ENCODE measurements around the gene MYMK. TPM values are rescaled to one million over a fixed set of nuclear protein-coding genes. Genes with fewer than 3 reads are reported as not detected.

The MYMK gene
- total and polyA plus RNA-seq, 2 experiments from 2014 or later, result not detected

DNA sequence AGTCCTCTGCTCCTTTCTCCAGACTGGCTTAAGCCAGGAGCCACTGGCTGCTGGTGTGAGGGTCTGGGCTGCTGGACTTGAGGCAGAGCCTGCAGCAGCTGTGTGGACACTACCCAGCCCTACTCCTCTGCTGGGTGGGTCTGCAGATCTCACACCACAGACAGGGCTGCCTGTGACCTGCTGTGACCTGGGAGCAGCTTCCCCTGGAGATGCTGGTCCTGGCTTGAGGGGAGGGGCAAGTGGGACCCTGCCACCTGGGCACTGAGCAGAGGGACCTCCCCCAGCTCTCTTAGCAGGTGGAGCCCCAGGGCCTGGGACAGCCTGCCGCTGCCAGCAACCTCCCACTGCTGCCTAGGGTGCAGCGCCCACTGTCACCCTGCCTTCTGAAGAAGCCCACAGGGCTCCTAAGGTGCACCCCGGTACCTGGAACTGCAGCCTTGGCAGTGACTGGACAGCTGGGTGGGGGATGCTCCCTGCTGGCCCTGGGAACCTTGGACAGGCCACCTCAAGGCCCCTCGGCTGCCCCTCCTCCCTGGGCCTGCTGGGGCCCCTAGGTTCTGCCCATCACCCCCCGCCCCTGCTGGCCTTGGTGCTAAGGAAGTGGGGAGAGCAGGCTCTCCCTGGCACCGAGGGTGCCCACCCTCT is 55.9 kb downstream of the MYMK start (continued):
- TF ChIP-seq ZNF462 (CRISPR knock-in tag; IDR thresholded peaks at IDR 0.05) (no peak), EZH2phosphoT487 (IDR thresholded peaks at IDR 0.05; ENCODE audit: unreplicated experiment) (no peak), NANOG (IDR thresholded peaks at IDR 0.05; ENCODE audit: borderline replicate concordance) (no peak), STAT1 (IDR thresholded peaks at IDR 0.05; ENCODE audit: unreplicated experiment) (no peak)
- TF ChIP-seq, protein P1, sequence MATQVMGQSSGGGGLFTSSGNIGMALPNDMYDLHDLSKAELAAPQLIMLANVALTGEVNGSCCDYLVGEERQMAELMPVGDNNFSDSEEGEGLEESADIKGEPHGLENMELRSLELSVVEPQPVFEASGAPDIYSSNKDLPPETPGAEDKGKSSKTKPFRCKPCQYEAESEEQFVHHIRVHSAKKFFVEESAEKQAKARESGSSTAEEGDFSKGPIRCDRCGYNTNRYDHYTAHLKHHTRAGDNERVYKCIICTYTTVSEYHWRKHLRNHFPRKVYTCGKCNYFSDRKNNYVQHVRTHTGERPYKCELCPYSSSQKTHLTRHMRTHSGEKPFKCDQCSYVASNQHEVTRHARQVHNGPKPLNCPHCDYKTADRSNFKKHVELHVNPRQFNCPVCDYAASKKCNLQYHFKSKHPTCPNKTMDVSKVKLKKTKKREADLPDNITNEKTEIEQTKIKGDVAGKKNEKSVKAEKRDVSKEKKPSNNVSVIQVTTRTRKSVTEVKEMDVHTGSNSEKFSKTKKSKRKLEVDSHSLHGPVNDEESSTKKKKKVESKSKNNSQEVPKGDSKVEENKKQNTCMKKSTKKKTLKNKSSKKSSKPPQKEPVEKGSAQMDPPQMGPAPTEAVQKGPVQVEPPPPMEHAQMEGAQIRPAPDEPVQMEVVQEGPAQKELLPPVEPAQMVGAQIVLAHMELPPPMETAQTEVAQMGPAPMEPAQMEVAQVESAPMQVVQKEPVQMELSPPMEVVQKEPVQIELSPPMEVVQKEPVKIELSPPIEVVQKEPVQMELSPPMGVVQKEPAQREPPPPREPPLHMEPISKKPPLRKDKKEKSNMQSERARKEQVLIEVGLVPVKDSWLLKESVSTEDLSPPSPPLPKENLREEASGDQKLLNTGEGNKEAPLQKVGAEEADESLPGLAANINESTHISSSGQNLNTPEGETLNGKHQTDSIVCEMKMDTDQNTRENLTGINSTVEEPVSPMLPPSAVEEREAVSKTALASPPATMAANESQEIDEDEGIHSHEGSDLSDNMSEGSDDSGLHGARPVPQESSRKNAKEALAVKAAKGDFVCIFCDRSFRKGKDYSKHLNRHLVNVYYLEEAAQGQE (IDR thresholded peaks at IDR 0.05; ENCODE audit: unreplicated experiment), result no peak

All from GM23338 (cell line).